Fibroblast of the aortic adventitia (primary cell): ENCODE results near the gene SARM1. TPM values are rescaled to one million over a fixed set of nuclear protein-coding genes. Genes with fewer than 3 reads are reported as not detected.

Experiments
- DNase-seq: peaks from one replicate; pipeline ENCODE4 v3.0.0-alpha.2; 2010; ENCODE audit warnings: low read depth
- H3K4me3 ChIP-seq: 2 replicates; pipeline ENCODE4 v1.5.1; 2011; ENCODE audit warnings: low read depth, mild to moderate bottlenecking, control low read depth, low read length, moderate library complexity
- CTCF ChIP-seq: IDR thresholded peaks from 2 replicates; pipeline ENCODE4 v1.5.1; 2011; ENCODE audit warnings: mild to moderate bottlenecking, low read length, control low read depth, inconsistent platforms; ENCODE audit not compliant: insufficient read depth
- total RNA-seq: library from RNA; depleted of rRNA; stranded (reverse); fragments of >200 nt; gene quantifications from 2 replicates; pipeline ENCODE4 v1.2.3, GENCODE V29; 2012; ENCODE audit warnings: low replicate concordance

Gene SARM1
- total RNA-seq: 7.8 and 9.0 TPM in 2 replicates

GRCh38 chr17:28371245-28372202 is at the start of gene SARM1:
Gene SARM1, plus strand, starts transcription at chr17:28371694. Its CDS starts 339 bp downstream, at chr17:28372033.
- peak within 1 kb of the TSS; percentile 71 for H3K4me3 ChIP-seq
- peak; percentile 82 for DNase-seq
- no peak for TF ChIP-seq CTCF

GRCh38 chr17:28324267-28324745 is 47.2 kb upstream of the SARM1 start:
- no peak overlapping the region for H3K4me3 ChIP-seq
- DNase-seq: no peak
- TF ChIP-seq CTCF: no peak

GRCh38 chr17:28324781-28325180 is 46.7 kb upstream of the SARM1 start:
- TF ChIP-seq CTCF: no peak
- no peak overlapping the region for H3K4me3 ChIP-seq
- no peak for DNase-seq

- TF ChIP-seq CTCF: no peak
- DNase-seq: no peak
- no peak overlapping the region for H3K4me3 ChIP-seq
Measured at GRCh38 chr17:28325211-28325610, 46.3 kb upstream of the SARM1 start.

GRCh38 chr17:28326114-28326513 is 45.4 kb upstream of the SARM1 start:
- no peak for DNase-seq
- no peak overlapping the region for H3K4me3 ChIP-seq
- no peak for TF ChIP-seq CTCF

GRCh38 chr17:28327031-28327607 is 44.4 kb upstream of the SARM1 start:
- no peak for TF ChIP-seq CTCF
- no peak overlapping the region for H3K4me3 ChIP-seq
- no peak for DNase-seq
